Caco-2 (cell line): ENCODE measurements around the gene SLC39A10. TPM values are rescaled to one million over a fixed set of nuclear protein-coding genes. Genes with fewer than 3 reads are reported as not detected.

Experiments used
- BruUV-seq: library from RNA; stranded (reverse); fragments of 400-500 nt; replicated peaks from 2 replicates; lab custom pipeline; 2021; lab: Mats Ljungman, UMichigan
- CTCF ChIA-PET: fragments of 300-600 bp; sonication (Branson Sonifier 250); formaldehyde crosslinking; loops from one replicate; lab custom pipeline; 2022; ENCODE audit warnings: antibody characterized with exemption; lab: Charles Lee
- POLR2A ChIA-PET: fragments of 300-600 bp; sonication (Branson Sonifier 250); formaldehyde crosslinking; loops from one replicate; lab custom pipeline; 2022; ENCODE audit warnings: antibody characterized with exemption; lab: Charles Lee
- DNase-seq, 2 experiments: peaks; one replicate each; pipeline versions ENCODE4 v3.0.0 to v3.0.0-alpha.2; 2020 to 2022
- H3K27me3 ChIP-seq: replicated peaks from 2 replicates; pipeline ENCODE4 v1.6.0; 2011; ENCODE audit warnings: low read length; ENCODE audit not compliant: control insufficient read depth, insufficient read depth
- H3K36me3 ChIP-seq: 2 replicates; pipeline ENCODE4 v1.5.1; 2011; ENCODE audit warnings: low read length; ENCODE audit not compliant: control insufficient read depth, insufficient read depth
- H3K4me1 ChIP-seq: fragments of 250-450 bp; sonication (Bioruptor Pico); 2 replicates; pipeline ENCODE4 v1.5.1; 2020; ENCODE audit warnings: mild to moderate bottlenecking
- H3K4me3 ChIP-seq: 2 replicates; pipeline ENCODE4 v1.5.1; 2011; ENCODE audit warnings: low read depth, mild to moderate bottlenecking, control low read depth, low read length
- H3K9me3 ChIP-seq: fragments of 250-450 bp; sonication (Bioruptor Pico); 2 replicates; pipeline ENCODE4 v1.5.1; 2020; ENCODE audit warnings: mild to moderate bottlenecking, moderate library complexity
- H3K27ac Mint-ChIP-seq: one replicate; pipeline ENCODE4 v1.8.0; 2022; ENCODE audit warnings: mixed read lengths; ENCODE audit not compliant: unreplicated experiment
- H3K27me3 Mint-ChIP-seq: one replicate; pipeline ENCODE4 v1.8.0; 2022; ENCODE audit warnings: mixed read lengths; ENCODE audit not compliant: insufficient read depth, unreplicated experiment
- H3K36me3 Mint-ChIP-seq: one replicate; pipeline ENCODE4 v1.8.0; 2022; ENCODE audit warnings: mild to moderate bottlenecking, mixed read lengths; ENCODE audit not compliant: insufficient read depth, unreplicated experiment
- H3K4me1 Mint-ChIP-seq: one replicate; pipeline ENCODE4 v1.8.0; 2022; ENCODE audit warnings: low read depth, mixed read lengths; ENCODE audit not compliant: unreplicated experiment
- H3K4me3 Mint-ChIP-seq: one replicate; pipeline ENCODE4 v1.8.0; 2022; ENCODE audit warnings: mild to moderate bottlenecking, moderate library complexity, mixed read lengths; ENCODE audit not compliant: unreplicated experiment
- H3K9me3 Mint-ChIP-seq: one replicate; pipeline ENCODE4 v1.8.0; 2022; ENCODE audit warnings: mixed read lengths; ENCODE audit not compliant: unreplicated experiment
- intact Hi-C: fragments of 100-400 bp; cut with micrococcal nuclease; formaldehyde crosslinking; loops from one replicate; pipeline ENCODE4 v1.10.0; 2022; ENCODE audit not compliant: unreplicated experiment
- total RNA-seq: library from RNA; stranded (reverse); gene quantifications from 2 replicates; pipeline ENCODE4 v1.2.3, GENCODE V29; 2022
- TF ChIP-seq, protein P1 (sequence below), 2 experiments: fragments of 200-600 bp in 1 of 2; IDR thresholded peaks; 1 replicate in 1 of 2; 2 replicates in 1 of 2; pipeline versions ENCODE4 v1.5.1 to v1.8.0; 2011 to 2022; ENCODE audit warnings: antibody characterized with exemption in 1 of 2, control low read depth in 1 of 2, inconsistent platforms in 1 of 2, low read depth in 1 of 2, low read length in 1 of 2, mild to moderate bottlenecking in 1 of 2, moderate library complexity in 1 of 2; ENCODE audit not compliant: insufficient read depth in 1 of 2, severe bottlenecking in 1 of 2, unreplicated experiment in 1 of 2

The SLC39A10 gene
- total RNA-seq, 1 experiment from 2014 or later = 45.5 TPM

GRCh38 chr2:195638750-195639149 is 18.3 kb upstream of the SLC39A10 start:
- TF ChIP-seq, protein P1, sequence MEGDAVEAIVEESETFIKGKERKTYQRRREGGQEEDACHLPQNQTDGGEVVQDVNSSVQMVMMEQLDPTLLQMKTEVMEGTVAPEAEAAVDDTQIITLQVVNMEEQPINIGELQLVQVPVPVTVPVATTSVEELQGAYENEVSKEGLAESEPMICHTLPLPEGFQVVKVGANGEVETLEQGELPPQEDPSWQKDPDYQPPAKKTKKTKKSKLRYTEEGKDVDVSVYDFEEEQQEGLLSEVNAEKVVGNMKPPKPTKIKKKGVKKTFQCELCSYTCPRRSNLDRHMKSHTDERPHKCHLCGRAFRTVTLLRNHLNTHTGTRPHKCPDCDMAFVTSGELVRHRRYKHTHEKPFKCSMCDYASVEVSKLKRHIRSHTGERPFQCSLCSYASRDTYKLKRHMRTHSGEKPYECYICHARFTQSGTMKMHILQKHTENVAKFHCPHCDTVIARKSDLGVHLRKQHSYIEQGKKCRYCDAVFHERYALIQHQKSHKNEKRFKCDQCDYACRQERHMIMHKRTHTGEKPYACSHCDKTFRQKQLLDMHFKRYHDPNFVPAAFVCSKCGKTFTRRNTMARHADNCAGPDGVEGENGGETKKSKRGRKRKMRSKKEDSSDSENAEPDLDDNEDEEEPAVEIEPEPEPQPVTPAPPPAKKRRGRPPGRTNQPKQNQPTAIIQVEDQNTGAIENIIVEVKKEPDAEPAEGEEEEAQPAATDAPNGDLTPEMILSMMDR (IDR thresholded peaks at IDR 0.05; ENCODE audit: insufficient read depth in 1 of 2, low read depth in 1 of 2, low read length in 1 of 2, severe bottlenecking in 1 of 2, unreplicated experiment in 1 of 2) = no peak
- no peak for DNase-seq
- no TSS peak for BruUV-seq
- Histone ChIP-seq H3K4me3 (no peak overlapping the region), H3K4me1 (no peaks in the 10 kb centered on the region), H3K27me3 (no peaks in the 10 kb centered on the region), H3K9me3 (no peaks in the 10 kb centered on the region), H3K36me3 (no peaks in the 10 kb centered on the region)
- no peaks in the 10 kb centered on the region for H3K4me1 Mint-ChIP-seq
- ChIA-PET POLR2A (no interaction called here), CTCF (no interaction called here)
- no peaks in the 10 kb centered on the region for H3K27me3 Mint-ChIP-seq
- H3K36me3 Mint-ChIP-seq = no peaks in the 10 kb centered on the region
- H3K4me3 Mint-ChIP-seq = no peak overlapping the region
- no peaks in the 10 kb centered on the region for H3K9me3 Mint-ChIP-seq
- intact Hi-C loops = no loop called here
- no peak overlapping the region for H3K27ac Mint-ChIP-seq

DNA sequence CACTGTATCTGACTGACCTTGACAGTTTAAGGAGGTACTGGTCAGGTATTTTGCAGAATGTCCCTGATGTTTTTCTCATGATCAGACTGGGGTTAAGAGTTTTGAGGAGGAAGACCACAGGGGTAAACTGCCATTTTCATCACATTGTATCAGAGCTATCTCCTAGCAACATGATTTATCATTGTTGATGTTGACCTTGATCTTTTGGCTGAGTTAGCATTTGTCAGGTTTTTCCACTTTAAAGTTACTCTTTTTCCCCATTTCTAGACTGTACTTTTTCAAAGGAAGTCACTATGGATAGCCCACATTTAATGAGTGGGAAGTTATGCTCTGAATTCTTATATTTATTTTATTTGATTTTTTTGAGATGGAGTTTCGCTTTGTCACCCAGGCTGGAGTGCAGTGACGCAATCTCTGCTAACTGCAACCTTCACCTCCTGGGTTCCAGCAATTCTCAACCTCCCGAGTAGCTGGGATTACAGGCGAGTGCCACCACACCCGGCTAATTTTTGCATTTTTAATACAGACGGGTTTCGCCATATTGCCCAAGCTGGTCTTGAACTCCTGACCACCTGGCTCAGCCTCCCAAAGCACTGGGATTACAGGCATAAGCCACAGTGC is 17.7 kb upstream of the SLC39A10 start:
- intact Hi-C loops = no loop called here
- Histone ChIP-seq H3K27me3 (no peaks in the 10 kb centered on the region), H3K4me1 (no peaks in the 10 kb centered on the region), H3K4me3 (no peak overlapping the region), H3K36me3 (no peaks in the 10 kb centered on the region), H3K9me3 (no peaks in the 10 kb centered on the region)
- H3K9me3 Mint-ChIP-seq = no peaks in the 10 kb centered on the region
- H3K4me1 Mint-ChIP-seq = no peaks in the 10 kb centered on the region
- no peak overlapping the region for H3K27ac Mint-ChIP-seq
- H3K4me3 Mint-ChIP-seq = no peak overlapping the region
- no peaks in the 10 kb centered on the region for H3K27me3 Mint-ChIP-seq
- ChIA-PET POLR2A (no interaction called here), CTCF (no interaction called here)
- TF ChIP-seq, protein P1 (IDR thresholded peaks at IDR 0.05; ENCODE audit: insufficient read depth in 1 of 2, low read depth in 1 of 2, low read length in 1 of 2, severe bottlenecking in 1 of 2, unreplicated experiment in 1 of 2) = no peak
- BruUV-seq = no TSS peak
- no peaks in the 10 kb centered on the region for H3K36me3 Mint-ChIP-seq
- DNase-seq = no peak

GRCh38 chr2:195639959-195640358 is 17.1 kb upstream of the SLC39A10 start:
- POLR2A ChIA-PET = no interaction called here
- Histone ChIP-seq H3K4me3 (no peak overlapping the region), H3K27me3 (no peaks in the 10 kb centered on the region), H3K36me3 (no peaks in the 10 kb centered on the region), H3K4me1 (no peaks in the 10 kb centered on the region), H3K9me3 (no peaks in the 10 kb centered on the region)
- no peak overlapping the region for H3K27ac Mint-ChIP-seq
- H3K9me3 Mint-ChIP-seq = no peaks in the 10 kb centered on the region
- CTCF ChIA-PET = no interaction called here
- no peaks in the 10 kb centered on the region for H3K4me1 Mint-ChIP-seq
- TF ChIP-seq, protein P1 (IDR thresholded peaks at IDR 0.05; ENCODE audit: insufficient read depth in 1 of 2, low read depth in 1 of 2, low read length in 1 of 2, severe bottlenecking in 1 of 2, unreplicated experiment in 1 of 2) = no peak
- H3K27me3 Mint-ChIP-seq = no peaks in the 10 kb centered on the region
- intact Hi-C loops = no loop called here
- H3K4me3 Mint-ChIP-seq = no peak overlapping the region
- H3K36me3 Mint-ChIP-seq = no peaks in the 10 kb centered on the region
- no peak for DNase-seq
- no TSS peak for BruUV-seq
